Fibroblast of lung (primary cell): ENCODE measurements around the gene STIMATE. TPM values are rescaled to one million over a fixed set of nuclear protein-coding genes. Genes with fewer than 3 reads are reported as not detected.

Experiments
- DNase-seq, 2 donors: peaks; one replicate each; pipeline versions ENCODE4 v3.0.0 to v3.0.0-alpha.2; 2010; ENCODE audit warnings: low read depth in 2 of 2
- H2AFZ ChIP-seq: 2 replicates; pipeline ENCODE4 v1.5.1; 2012; ENCODE audit warnings: low read length, control low read depth, inconsistent platforms
- H3K27ac ChIP-seq: 2 replicates; pipeline ENCODE4 v1.5.1; 2011; ENCODE audit warnings: low read length, control low read depth; ENCODE audit not compliant: insufficient read depth
- H3K27me3 ChIP-seq: 2 replicates; pipeline ENCODE4 v1.5.1; 2011; ENCODE audit warnings: mild to moderate bottlenecking, low read length; ENCODE audit not compliant: control insufficient read depth, insufficient read depth
- H3K36me3 ChIP-seq: 2 replicates; pipeline ENCODE4 v1.5.1; 2011; ENCODE audit warnings: low read length; ENCODE audit not compliant: control insufficient read depth, insufficient read depth
- H3K4me1 ChIP-seq: 2 replicates; pipeline ENCODE4 v1.5.1; 2011; ENCODE audit warnings: low read length; ENCODE audit not compliant: control insufficient read depth, insufficient read depth; ENCODE audit errors: extremely low read depth
- H3K4me2 ChIP-seq: 2 replicates; pipeline ENCODE4 v1.5.1; 2011; ENCODE audit warnings: low read length, control low read depth; ENCODE audit not compliant: insufficient read depth; ENCODE audit errors: extremely low read depth
- H3K4me3 ChIP-seq, 4 experiments: fragments of 200-600 bp in 1 of 4; sonication (generic) in 1 of 4; replicated peaks in 1 of 4; 2 replicates each; pipeline ENCODE4 v1.5.1; 2011 to 2016; ENCODE audit warnings: low read length in 4 of 4, low read depth in 3 of 4, mild to moderate bottlenecking in 3 of 4, control low read depth in 2 of 4, inconsistent platforms in 1 of 4, mixed read lengths in 1 of 4; ENCODE audit not compliant: insufficient read depth in 1 of 4; ENCODE audit errors: control extremely low read depth in 1 of 4
- H3K79me2 ChIP-seq: 2 replicates; pipeline ENCODE4 v1.5.1; 2012; ENCODE audit warnings: mild to moderate bottlenecking, low read length, inconsistent platforms; ENCODE audit not compliant: control insufficient read depth, insufficient read depth
- H3K9ac ChIP-seq: 2 replicates; pipeline ENCODE4 v1.5.1; 2011; ENCODE audit warnings: mild to moderate bottlenecking, low read length, control low read depth; ENCODE audit not compliant: insufficient read depth
- H3K9me3 ChIP-seq: 2 replicates; pipeline ENCODE4 v1.5.1; 2012; ENCODE audit warnings: low read depth, low read length; ENCODE audit not compliant: control insufficient read depth, insufficient read depth
- H4K20me1 ChIP-seq: 2 replicates; pipeline ENCODE4 v1.5.1; 2011; ENCODE audit warnings: low read length; ENCODE audit not compliant: control insufficient read depth, insufficient read depth; ENCODE audit errors: extremely low read depth
- EZH2 ChIP-seq: IDR thresholded peaks from 2 replicates; pipeline ENCODE4 v1.5.1; 2012; ENCODE audit warnings: low read length, control low read depth, mild to moderate bottlenecking; ENCODE audit errors: missing control alignments
- polyA plus RNA-seq, 2 donors: library from polyadenylated mRNA; depleted of rRNA in 1 of 2; stranded (reverse) in 1 of 2; unstranded in 1 of 2; fragments of >200 nt; gene quantifications; 2 replicates each; pipeline ENCODE4 v1.2.1, GENCODE V29; 2011 to 2012; ENCODE audit warnings: missing spikeins in 1 of 2
- total RNA-seq: library from RNA; depleted of rRNA; stranded (reverse); fragments of >200 nt; gene quantifications from 2 replicates; pipeline ENCODE4 v1.2.1, GENCODE V29; 2014
- TF ChIP-seq, protein P1 (sequence below), 2 donors: IDR thresholded peaks in 1 of 2; conservative IDR thresholded peaks in 1 of 2; 1 replicate in 1 of 2; 2 replicates in 1 of 2; pipeline ENCODE4 v1.5.1; 2011 to 2012; ENCODE audit warnings: low read length in 2 of 2, control low read depth in 1 of 2, inconsistent platforms in 1 of 2, low read depth in 1 of 2, mild to moderate bottlenecking in 1 of 2

The STIMATE gene
- total and polyA plus RNA-seq, 2 donors (not counting 1 experiment from before 2014, with no cell fraction given) = 11.6 to 13.0 TPM

- no peak for DNase-seq
- Histone ChIP-seq H3K27ac (no peak overlapping the region), H3K27me3 (no peaks in the 10 kb centered on the region), H2AFZ (no peak overlapping the region), H3K79me2 (peaks cover 18% of the 10 kb centered on the region), H3K4me2 (no peak overlapping the region), H3K36me3 (no peaks in the 10 kb centered on the region), H3K4me3 (no peak overlapping the region), H3K9me3 (no peaks in the 10 kb centered on the region), H4K20me1 (no peaks in the 10 kb centered on the region), H3K4me1 (peaks cover 2% of the 10 kb centered on the region), H3K9ac (no peak overlapping the region)
- TF ChIP-seq, protein P1, sequence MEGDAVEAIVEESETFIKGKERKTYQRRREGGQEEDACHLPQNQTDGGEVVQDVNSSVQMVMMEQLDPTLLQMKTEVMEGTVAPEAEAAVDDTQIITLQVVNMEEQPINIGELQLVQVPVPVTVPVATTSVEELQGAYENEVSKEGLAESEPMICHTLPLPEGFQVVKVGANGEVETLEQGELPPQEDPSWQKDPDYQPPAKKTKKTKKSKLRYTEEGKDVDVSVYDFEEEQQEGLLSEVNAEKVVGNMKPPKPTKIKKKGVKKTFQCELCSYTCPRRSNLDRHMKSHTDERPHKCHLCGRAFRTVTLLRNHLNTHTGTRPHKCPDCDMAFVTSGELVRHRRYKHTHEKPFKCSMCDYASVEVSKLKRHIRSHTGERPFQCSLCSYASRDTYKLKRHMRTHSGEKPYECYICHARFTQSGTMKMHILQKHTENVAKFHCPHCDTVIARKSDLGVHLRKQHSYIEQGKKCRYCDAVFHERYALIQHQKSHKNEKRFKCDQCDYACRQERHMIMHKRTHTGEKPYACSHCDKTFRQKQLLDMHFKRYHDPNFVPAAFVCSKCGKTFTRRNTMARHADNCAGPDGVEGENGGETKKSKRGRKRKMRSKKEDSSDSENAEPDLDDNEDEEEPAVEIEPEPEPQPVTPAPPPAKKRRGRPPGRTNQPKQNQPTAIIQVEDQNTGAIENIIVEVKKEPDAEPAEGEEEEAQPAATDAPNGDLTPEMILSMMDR (conservative IDR thresholded peaks at IDR 0.05 in 1 of 2, IDR thresholded peaks at IDR 0.05 in 1 of 2; ENCODE audit: low read depth in 1 of 2, low read length in 2 of 2) = no peak
- no peak for TF ChIP-seq EZH2
Measured at GRCh38 chr3:52886049-52886730, 11.2 kb downstream of the STIMATE start.

DNA sequence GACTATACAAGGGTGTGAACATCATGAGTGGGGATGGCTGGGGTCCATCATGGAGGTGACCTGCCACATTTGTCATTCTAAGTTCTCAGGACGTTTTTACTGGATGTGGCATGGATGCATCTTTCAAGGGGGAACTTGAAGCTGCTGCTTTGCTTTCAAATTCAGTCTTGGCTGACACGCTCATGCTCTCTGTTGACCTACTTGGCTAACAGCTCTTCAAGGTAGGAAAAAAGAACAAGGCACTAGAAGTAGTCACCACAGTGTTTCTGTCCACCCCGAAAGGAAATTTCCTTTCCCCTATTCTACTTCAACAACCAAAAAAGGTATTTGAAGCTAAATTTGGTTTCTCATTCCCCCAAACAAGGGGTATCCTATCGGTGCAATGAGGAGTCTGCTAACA is 15.0 kb downstream of the STIMATE start:
- TF ChIP-seq, protein P1 (conservative IDR thresholded peaks at IDR 0.05 in 1 of 2, IDR thresholded peaks at IDR 0.05 in 1 of 2; ENCODE audit: low read depth in 1 of 2, low read length in 2 of 2) = no peak
- TF ChIP-seq EZH2 = no peak
- Histone ChIP-seq H3K79me2 (peaks cover 3% of the 10 kb centered on the region), H3K4me2 (no peak overlapping the region), H3K9me3 (no peaks in the 10 kb centered on the region), H3K9ac (no peak overlapping the region), H4K20me1 (no peaks in the 10 kb centered on the region), H2AFZ (no peak overlapping the region), H3K27me3 (no peaks in the 10 kb centered on the region), H3K4me3 (no peak overlapping the region), H3K36me3 (peaks cover 3% of the 10 kb centered on the region), H3K4me1 (no peaks in the 10 kb centered on the region), H3K27ac (no peak overlapping the region)
- no peak for DNase-seq

- no peak overlapping the region for H2AFZ ChIP-seq
- peak in 1 of 2 donors; percentile 24 for DNase-seq
Measured at GRCh38 chr3:52881871-52882270, 15.5 kb downstream of the STIMATE start.

More at GRCh38 chr3:52881871-52882270, 15.5 kb downstream of the STIMATE start:
- no peak overlapping the region for H3K4me2 ChIP-seq
- H3K36me3 ChIP-seq = peaks cover 3% of the 10 kb centered on the region
- H3K4me1 ChIP-seq = no peaks in the 10 kb centered on the region
- no peaks in the 10 kb centered on the region for H3K79me2 ChIP-seq
- H3K27me3 ChIP-seq = no peaks in the 10 kb centered on the region
- TF ChIP-seq, protein P1 (conservative IDR thresholded peaks at IDR 0.05 in 1 of 2, IDR thresholded peaks at IDR 0.05 in 1 of 2; ENCODE audit: low read depth in 1 of 2, low read length in 2 of 2) = no peak
- TF ChIP-seq EZH2 = no peak
- no peak overlapping the region for H3K27ac ChIP-seq
- no peaks in the 10 kb centered on the region for H4K20me1 ChIP-seq
- H3K9ac ChIP-seq = no peak overlapping the region
- H3K9me3 ChIP-seq = no peaks in the 10 kb centered on the region
- H3K4me3 ChIP-seq = no peak overlapping the region
